Trophoblast cell (in vitro differentiated cells and primary cell): ENCODE results near the gene AHSA1.

Experiments
- DNase-seq, 2 donors: peaks; one replicate each; pipeline ENCODE4 v3.0.0-alpha.2; 2016
- H2AFZ ChIP-seq: 2 replicates; pipeline ENCODE4 v1.6.1; 2013; ENCODE audit warnings: low read length, moderate library complexity, mild to moderate bottlenecking; ENCODE audit not compliant: insufficient read depth, poor library complexity
- H2AK5ac ChIP-seq: 2 replicates; pipeline ENCODE4 v1.6.1; 2013; ENCODE audit warnings: mild to moderate bottlenecking, low read length
- H2BK120ac ChIP-seq: 2 replicates; pipeline ENCODE4 v1.6.1; 2013; ENCODE audit warnings: low read length, mild to moderate bottlenecking, moderate library complexity; ENCODE audit not compliant: insufficient read depth, poor library complexity
- H2BK12ac ChIP-seq: 2 replicates; pipeline ENCODE4 v1.6.1; 2013; ENCODE audit warnings: mild to moderate bottlenecking, low read length, moderate library complexity
- H2BK5ac ChIP-seq: 2 replicates; pipeline ENCODE4 v1.6.1; 2013; ENCODE audit warnings: low read length, low read depth, moderate library complexity, mild to moderate bottlenecking; ENCODE audit not compliant: poor library complexity
- H3K14ac ChIP-seq: 2 replicates; pipeline ENCODE4 v1.6.1; 2013; ENCODE audit warnings: mild to moderate bottlenecking, low read length
- H3K18ac ChIP-seq: 2 replicates; pipeline ENCODE4 v1.6.1; 2013; ENCODE audit warnings: mild to moderate bottlenecking, low read length
- H3K23ac ChIP-seq: 2 replicates; pipeline ENCODE4 v1.6.1; 2013; ENCODE audit warnings: low read length
- H3K27ac ChIP-seq: 2 replicates; pipeline ENCODE4 v1.5.1; 2013; ENCODE audit warnings: low read depth, mild to moderate bottlenecking, inconsistent platforms, low read length, moderate library complexity
- H3K27me3 ChIP-seq: 2 replicates; pipeline ENCODE4 v1.6.1; 2013; ENCODE audit warnings: inconsistent platforms, mild to moderate bottlenecking, low read length, moderate library complexity; ENCODE audit not compliant: insufficient read depth
- H3K36me3 ChIP-seq, 2 experiments: 1 replicate in 1 of 2; 2 replicates in 1 of 2; pipeline ENCODE4 v1.6.1; 2013; ENCODE audit warnings: low read length in 2 of 2, mild to moderate bottlenecking in 2 of 2, moderate library complexity in 1 of 2; ENCODE audit not compliant: insufficient read depth in 2 of 2, control insufficient read depth in 1 of 2
- H3K4ac ChIP-seq: 2 replicates; pipeline ENCODE4 v1.6.1; 2013; ENCODE audit warnings: low read depth, mild to moderate bottlenecking, low read length, moderate library complexity
- H3K4me1 ChIP-seq, 2 experiments: 1 replicate in 1 of 2; 2 replicates in 1 of 2; pipeline ENCODE4 v1.6.1; 2013; ENCODE audit warnings: low read length in 2 of 2, mild to moderate bottlenecking in 2 of 2, moderate library complexity in 1 of 2; ENCODE audit not compliant: insufficient read depth in 2 of 2, control insufficient read depth in 1 of 2
- H3K4me2 ChIP-seq: 2 replicates; pipeline ENCODE4 v1.6.1; 2013; ENCODE audit warnings: inconsistent platforms, mild to moderate bottlenecking, low read length, moderate library complexity
- H3K4me3 ChIP-seq: 2 replicates; pipeline ENCODE4 v1.5.1; 2013; ENCODE audit warnings: mild to moderate bottlenecking, low read depth, low read length, inconsistent platforms
- H3K79me1 ChIP-seq: one replicate; pipeline ENCODE4 v1.6.1; 2013; ENCODE audit warnings: low read length
- H3K79me2 ChIP-seq: 2 replicates; pipeline ENCODE4 v1.6.1; 2013; ENCODE audit warnings: low read length, mild to moderate bottlenecking; ENCODE audit not compliant: control insufficient read depth, insufficient read depth, poor library complexity
- H3K9ac ChIP-seq: 2 replicates; pipeline ENCODE4 v1.6.1; 2013; ENCODE audit warnings: mild to moderate bottlenecking, low read length
- H3K9me3 ChIP-seq: 2 replicates; pipeline ENCODE4 v1.6.1; 2013; ENCODE audit warnings: low read depth, mild to moderate bottlenecking, control low read depth, inconsistent platforms, low read length; ENCODE audit not compliant: insufficient read depth
- H4K12ac ChIP-seq: 2 replicates; pipeline ENCODE4 v1.6.1; 2013; ENCODE audit warnings: low read depth, mild to moderate bottlenecking, low read length, moderate library complexity
- H4K8ac ChIP-seq: 2 replicates; pipeline ENCODE4 v1.6.1; 2013; ENCODE audit warnings: low read depth, mild to moderate bottlenecking, low read length, moderate library complexity
- H4K91ac ChIP-seq: one replicate; pipeline ENCODE4 v1.6.1; 2013; ENCODE audit warnings: low read depth, mild to moderate bottlenecking, low read length, moderate library complexity
- WGBS: extraction: QIAGEN DNeasy Blood & Tissue Kit; methylation state at CpG from one replicate; pipeline ENCODE4 v1.1.7; 2013; ENCODE audit warnings: missing lambda C conversion rate; ENCODE audit not compliant: insufficient read length, insufficient coverage; ENCODE audit errors: extremely low coverage; 5-methylcytosine and 5-hydroxymethylcytosine counted together

AHSA1 gene

DNA sequence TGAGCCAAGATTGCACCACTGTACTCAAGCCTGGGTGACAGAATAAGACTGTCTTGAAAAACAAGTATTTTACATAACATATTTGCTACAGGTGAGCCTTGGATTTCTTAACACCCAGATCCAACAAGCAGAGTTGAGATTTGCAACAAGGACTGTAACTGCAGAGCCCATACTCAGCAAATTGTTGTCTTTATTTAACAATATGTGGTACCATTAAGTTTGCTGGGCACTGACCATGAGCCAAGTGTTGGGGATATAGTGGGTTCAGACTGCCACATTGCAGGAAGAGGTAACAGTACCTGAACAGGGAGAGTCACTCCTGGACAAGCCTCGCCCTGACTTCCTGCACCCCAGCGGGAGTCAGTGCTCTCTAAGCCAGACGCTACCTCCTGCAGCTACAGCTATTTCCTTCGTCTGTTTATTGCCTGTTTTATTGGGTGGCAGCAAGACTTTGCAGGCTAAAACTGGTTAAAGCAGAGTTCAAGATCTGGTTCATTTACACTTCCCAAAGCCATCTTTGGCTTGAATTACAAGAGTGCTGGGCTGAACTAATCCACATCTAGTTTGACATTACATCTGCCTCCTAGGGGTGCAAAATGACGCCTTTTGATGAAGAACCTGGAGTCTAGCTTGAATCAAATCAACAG is 12.5 kb downstream of the AHSA1 start:
- H3K9ac ChIP-seq: no peak overlapping the region
- H3K18ac ChIP-seq: no peak overlapping the region
- H3K9me3 ChIP-seq: no peaks in the 10 kb centered on the region
- H3K27ac ChIP-seq: no peak overlapping the region
- no peaks in the 10 kb centered on the region for H3K79me2 ChIP-seq
- H3K4me1 ChIP-seq: no peaks in the 10 kb centered on the region
- no peak overlapping the region for H3K14ac ChIP-seq
- H3K4me3 ChIP-seq: no peak overlapping the region
- no peak overlapping the region for H4K8ac ChIP-seq
- no CpG with 5 or more reads among the region's 5 CpGs for WGBS
- no peak overlapping the region for H2BK5ac ChIP-seq
- no peak overlapping the region for H3K4me2 ChIP-seq
- peaks cover 22 to 34% of the 10 kb centered on the region in 2 experiments for H3K36me3 ChIP-seq
- H3K4ac ChIP-seq: no peak overlapping the region
- H2AK5ac ChIP-seq: no peak overlapping the region
- no peak overlapping the region for H3K23ac ChIP-seq
- H2BK12ac ChIP-seq: no peak overlapping the region
- H2AFZ ChIP-seq: no peak overlapping the region
- H4K91ac ChIP-seq: no peak overlapping the region
- peak in 1 of 2 donors; percentile 67 for DNase-seq
- no peaks in the 10 kb centered on the region for H3K79me1 ChIP-seq
- no peak overlapping the region for H4K12ac ChIP-seq
- H3K27me3 ChIP-seq: no peaks in the 10 kb centered on the region
- H2BK120ac ChIP-seq: no peak overlapping the region

DNA sequence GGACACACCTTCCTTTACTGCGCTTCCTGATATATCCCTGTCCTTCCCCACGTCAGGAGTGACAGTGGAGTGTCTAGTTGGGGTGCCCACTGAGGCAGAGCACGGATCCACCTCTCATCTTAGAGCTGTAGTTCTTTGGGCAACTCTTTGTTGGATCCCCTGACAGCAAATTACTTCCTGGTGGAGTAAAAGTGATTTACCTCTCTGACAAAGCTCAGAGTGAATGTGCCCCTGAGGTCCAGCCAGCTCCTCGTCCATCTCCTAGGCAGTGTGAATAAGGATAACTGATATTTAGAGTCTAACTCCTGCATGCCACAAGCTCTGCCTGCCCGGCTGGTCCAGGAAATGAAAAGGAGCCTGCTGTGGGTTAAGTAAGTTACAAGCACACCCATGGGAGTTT is 16.0 kb downstream of the AHSA1 start:
- Histone ChIP-seq H2AFZ (no peak overlapping the region), H2AK5ac (no peak overlapping the region), H4K91ac (no peak overlapping the region), H3K4me1 (no peaks in the 10 kb centered on the region), H3K36me3 (peaks cover 3 to 8% of the 10 kb centered on the region in 2 experiments), H3K14ac (no peak overlapping the region), H3K9ac (no peak overlapping the region), H3K4me3 (no peak overlapping the region), H4K8ac (no peak overlapping the region), H3K27ac (no peak overlapping the region), H2BK5ac (no peak overlapping the region), H2BK12ac (no peak overlapping the region), H2BK120ac (no peak overlapping the region), H3K4me2 (no peak overlapping the region), H3K18ac (no peak overlapping the region), H3K27me3 (no peaks in the 10 kb centered on the region), H3K79me1 (no peaks in the 10 kb centered on the region), H3K9me3 (peaks cover 3% of the 10 kb centered on the region), H3K79me2 (no peaks in the 10 kb centered on the region), H3K4ac (no peak overlapping the region), H4K12ac (no peak overlapping the region), H3K23ac (no peak overlapping the region)
- no peak for DNase-seq
- WGBS: no CpG with 5 or more reads among the region's 5 CpGs

DNA sequence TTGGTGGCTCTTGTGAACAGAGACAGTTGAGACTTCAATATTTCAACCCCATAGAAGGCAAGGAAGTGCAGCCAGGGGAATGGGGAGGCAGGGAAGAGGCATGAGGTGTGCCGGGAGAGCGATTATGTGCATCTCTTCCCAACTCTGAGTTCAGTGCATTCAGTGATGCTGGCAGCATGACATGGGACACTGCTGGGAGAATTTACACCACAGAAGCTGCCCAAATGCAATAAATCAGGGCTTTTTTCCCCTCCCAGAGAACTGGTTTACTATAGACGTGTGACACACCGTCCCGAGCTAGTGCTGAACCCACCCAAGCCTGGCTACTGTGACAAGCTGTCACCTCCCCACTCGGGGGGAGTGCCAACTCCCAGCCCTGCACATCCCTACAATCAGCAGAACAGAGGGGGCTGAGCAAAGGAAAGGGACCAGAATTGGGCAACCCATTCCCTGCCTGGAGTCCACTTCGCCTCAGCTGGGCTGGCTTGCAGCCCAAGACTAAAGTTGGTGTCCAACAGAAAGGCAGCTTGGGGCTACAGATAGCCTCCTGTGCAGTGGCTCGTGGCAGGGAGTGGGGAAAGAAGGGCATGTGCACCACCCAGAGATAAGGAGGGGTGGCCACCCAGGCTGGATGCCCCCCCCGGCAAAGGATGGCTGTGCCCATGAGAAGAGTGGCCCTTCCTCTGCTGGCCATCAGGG is 16.7 kb downstream of the AHSA1 start:
- H4K8ac ChIP-seq: no peak overlapping the region
- H3K27ac ChIP-seq: no peak overlapping the region
- no peaks in the 10 kb centered on the region for H3K4me1 ChIP-seq
- no peaks in the 10 kb centered on the region for H3K79me2 ChIP-seq
- no peak overlapping the region for H3K23ac ChIP-seq
- WGBS: no CpG with 5 or more reads among the region's 9 CpGs
- no peaks in the 10 kb centered on the region for H3K27me3 ChIP-seq
- no peak overlapping the region for H3K4ac ChIP-seq
- H3K9ac ChIP-seq: no peak overlapping the region
- no peak overlapping the region for H2BK12ac ChIP-seq
- H2AK5ac ChIP-seq: no peak overlapping the region
- no peak overlapping the region for H3K4me2 ChIP-seq
- no peak overlapping the region for H2AFZ ChIP-seq
- H4K91ac ChIP-seq: no peak overlapping the region
- no peak for DNase-seq
- H4K12ac ChIP-seq: no peak overlapping the region
- no peak overlapping the region for H3K4me3 ChIP-seq
- H2BK120ac ChIP-seq: no peak overlapping the region
- H3K9me3 ChIP-seq: peaks cover 3% of the 10 kb centered on the region
- no peak overlapping the region for H3K14ac ChIP-seq
- no peak overlapping the region for H2BK5ac ChIP-seq
- H3K36me3 ChIP-seq: peaks cover 0 to under 1% of the 10 kb centered on the region in 2 experiments
- H3K79me1 ChIP-seq: no peaks in the 10 kb centered on the region
- no peak overlapping the region for H3K18ac ChIP-seq

DNA sequence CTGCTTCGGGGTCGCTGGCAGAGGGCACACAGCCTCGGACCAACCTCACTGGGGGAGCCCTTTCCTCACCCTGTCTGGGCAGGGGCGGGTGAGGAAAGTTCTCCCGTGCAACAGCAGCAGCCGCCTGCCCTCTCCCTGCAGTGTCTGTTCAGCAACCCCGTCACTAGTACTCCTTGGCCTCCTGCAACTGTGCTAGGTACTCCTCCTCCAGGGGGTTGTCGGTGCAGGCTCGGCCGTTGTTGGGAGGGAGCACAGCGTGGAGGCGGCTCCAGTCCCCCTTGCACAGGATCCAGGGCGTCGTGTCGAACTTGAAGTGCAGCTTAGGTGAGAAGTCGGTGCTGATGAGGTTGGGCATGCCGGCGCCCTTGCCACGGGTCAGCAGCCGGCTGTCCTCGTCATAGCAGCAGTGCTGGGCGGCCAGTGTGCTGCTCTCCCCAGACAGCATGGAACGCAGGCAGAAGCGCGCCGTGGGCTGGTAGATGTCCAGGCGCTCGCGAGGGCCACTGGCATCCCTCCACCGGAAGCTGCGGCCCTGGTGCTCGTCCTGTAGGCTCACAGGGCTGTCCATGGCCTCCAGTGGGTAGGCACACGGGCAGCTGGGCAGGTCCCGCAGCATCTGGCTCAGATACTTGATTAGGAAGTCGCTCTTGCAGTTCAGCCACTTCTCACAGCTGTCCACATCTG is 17.7 kb downstream of the AHSA1 start:
- no peaks in the 10 kb centered on the region for H3K79me2 ChIP-seq
- no peak overlapping the region for H3K4ac ChIP-seq
- H2BK12ac ChIP-seq: no peak overlapping the region
- no peak overlapping the region for H3K27ac ChIP-seq
- no peaks in the 10 kb centered on the region for H3K4me1 ChIP-seq
- no peak overlapping the region for H3K18ac ChIP-seq
- H3K36me3 ChIP-seq: no peaks in the 10 kb centered on the region
- H2AFZ ChIP-seq: no peak overlapping the region
- no peak overlapping the region for H4K91ac ChIP-seq
- peaks cover 3% of the 10 kb centered on the region for H3K9me3 ChIP-seq
- H3K79me1 ChIP-seq: no peaks in the 10 kb centered on the region
- H3K23ac ChIP-seq: no peak overlapping the region
- no peak overlapping the region for H4K12ac ChIP-seq
- no CpG with 5 or more reads among the region's 35 CpGs for WGBS
- H3K4me2 ChIP-seq: no peak overlapping the region
- no peak overlapping the region for H3K14ac ChIP-seq
- H3K9ac ChIP-seq: no peak overlapping the region
- H2AK5ac ChIP-seq: no peak overlapping the region
- H3K27me3 ChIP-seq: no peaks in the 10 kb centered on the region
- H2BK120ac ChIP-seq: no peak overlapping the region
- H2BK5ac ChIP-seq: no peak overlapping the region
- H3K4me3 ChIP-seq: no peak overlapping the region
- no peak overlapping the region for H4K8ac ChIP-seq
- DNase-seq: no peak
